ENCODE results near the gene DUOXA1. TPM values are rescaled to one million over a fixed set of nuclear protein-coding genes. Genes with fewer than 3 reads are reported as not detected.

Gene DUOXA1
- total and polyA plus RNA-seq, 8 donors, result 0.52 to 135 (median 1.3) TPM

GRCh38 chr15:45111390-45112142 lies 18.1 kb downstream of the DUOXA1 start:
- intact Hi-C loops (cut with DNase I), result no loop called here
- no peaks in the 10 kb centered on the region for H3K9me3 ChIP-seq
- H3K4me3 ChIP-seq, result no peak overlapping the region
- H3K4me1 ChIP-seq, result peaks cover 2 to 19% of the 10 kb centered on the region in 2 donors
- ATAC-seq, result peak; percentile 20
- H3K27ac ChIP-seq, result no peak overlapping the region
- H3K36me3 ChIP-seq, result no peaks in the 10 kb centered on the region
- H3K27me3 ChIP-seq, result peaks cover 61 to 96% of the 10 kb centered on the region in 2 donors
- TF ChIP-seq, protein P1, sequence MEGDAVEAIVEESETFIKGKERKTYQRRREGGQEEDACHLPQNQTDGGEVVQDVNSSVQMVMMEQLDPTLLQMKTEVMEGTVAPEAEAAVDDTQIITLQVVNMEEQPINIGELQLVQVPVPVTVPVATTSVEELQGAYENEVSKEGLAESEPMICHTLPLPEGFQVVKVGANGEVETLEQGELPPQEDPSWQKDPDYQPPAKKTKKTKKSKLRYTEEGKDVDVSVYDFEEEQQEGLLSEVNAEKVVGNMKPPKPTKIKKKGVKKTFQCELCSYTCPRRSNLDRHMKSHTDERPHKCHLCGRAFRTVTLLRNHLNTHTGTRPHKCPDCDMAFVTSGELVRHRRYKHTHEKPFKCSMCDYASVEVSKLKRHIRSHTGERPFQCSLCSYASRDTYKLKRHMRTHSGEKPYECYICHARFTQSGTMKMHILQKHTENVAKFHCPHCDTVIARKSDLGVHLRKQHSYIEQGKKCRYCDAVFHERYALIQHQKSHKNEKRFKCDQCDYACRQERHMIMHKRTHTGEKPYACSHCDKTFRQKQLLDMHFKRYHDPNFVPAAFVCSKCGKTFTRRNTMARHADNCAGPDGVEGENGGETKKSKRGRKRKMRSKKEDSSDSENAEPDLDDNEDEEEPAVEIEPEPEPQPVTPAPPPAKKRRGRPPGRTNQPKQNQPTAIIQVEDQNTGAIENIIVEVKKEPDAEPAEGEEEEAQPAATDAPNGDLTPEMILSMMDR (IDR thresholded peaks at IDR 0.05), result no peak
- DNase-seq, result peak in 1 of 4 donors; percentile 21

DNA sequence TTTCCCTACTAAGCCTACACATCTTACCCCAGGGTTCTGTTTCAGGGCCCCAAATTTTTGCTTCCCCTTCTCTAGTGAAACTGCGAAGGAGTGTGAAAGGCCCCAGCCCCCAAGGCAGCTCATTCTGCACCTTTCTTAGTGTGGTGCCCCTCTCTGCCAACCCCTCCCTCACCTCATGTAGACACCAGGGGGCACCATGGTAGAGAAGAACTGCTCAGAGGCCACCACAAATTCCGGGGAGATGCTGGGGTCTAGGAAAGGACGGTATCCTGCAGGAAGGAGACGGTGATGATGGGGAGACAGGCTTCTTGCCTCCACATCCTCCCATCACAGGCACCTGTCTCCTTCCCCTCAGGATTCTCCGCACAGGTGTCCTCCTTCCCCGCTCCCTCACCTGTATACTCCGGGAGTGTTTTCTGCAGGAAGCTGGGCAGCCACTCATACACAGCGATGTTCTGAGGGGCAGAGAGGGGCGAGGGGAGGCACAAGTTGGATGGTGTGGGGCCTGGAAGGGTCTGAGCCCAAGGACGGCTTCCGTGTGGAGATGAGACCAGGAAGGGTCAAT lies 19.3 kb downstream of the DUOXA1 start:
- Histone ChIP-seq H3K4me1 (peaks cover 0 to 13% of the 10 kb centered on the region in 2 donors), H3K9me3 (no peaks in the 10 kb centered on the region), H3K27ac (no peak overlapping the region), H3K27me3 (peaks cover 48 to 93% of the 10 kb centered on the region in 2 donors), H3K36me3 (no peaks in the 10 kb centered on the region), H3K4me3 (no peak overlapping the region)
- TF ChIP-seq, protein P1 (IDR thresholded peaks at IDR 0.05), result no peak
- no peak for ATAC-seq
- intact Hi-C loops (cut with DNase I), result no loop called here
- DNase-seq, result peak in 1 of 4 donors; percentile 10

DNA sequence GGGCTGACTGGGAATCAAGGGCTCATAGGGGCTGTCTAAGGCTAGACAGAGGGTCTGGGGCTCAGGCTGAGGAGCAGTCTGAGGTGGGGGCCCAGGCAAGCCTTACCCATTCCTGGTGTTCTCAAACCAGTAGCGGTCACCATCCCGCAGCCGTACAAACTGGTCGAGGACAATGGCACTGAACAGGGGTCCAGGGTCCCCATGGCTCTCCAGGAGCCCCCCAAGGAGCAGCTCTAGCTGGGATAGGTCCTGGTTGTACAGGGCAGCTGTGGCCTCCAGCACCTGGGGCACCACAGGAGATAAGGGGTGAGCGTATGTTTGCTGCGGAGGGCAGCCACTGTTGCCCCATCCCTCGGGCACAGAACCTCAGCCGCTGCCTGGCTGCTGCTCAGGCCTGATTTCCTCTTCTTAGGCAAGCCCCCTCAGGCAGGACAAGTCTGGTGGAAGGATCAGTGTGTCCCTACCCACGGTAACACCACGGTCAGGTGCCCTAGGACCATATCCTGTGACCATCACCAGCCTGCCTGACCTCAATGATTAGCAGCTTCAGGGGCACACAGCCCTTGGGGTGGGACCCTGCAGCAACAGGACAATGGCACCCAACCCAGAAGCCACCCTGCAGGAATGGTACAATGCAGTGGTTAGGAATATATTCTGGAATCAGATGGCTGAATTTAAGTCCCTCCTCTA lies 21.6 kb downstream of the DUOXA1 start:
- peak in 1 of 4 donors; percentile 26 for DNase-seq
- H3K4me3 ChIP-seq, result no peak overlapping the region
- intact Hi-C loops (cut with DNase I), result no loop called here
- no peaks in the 10 kb centered on the region for H3K36me3 ChIP-seq
- TF ChIP-seq, protein P1 (IDR thresholded peaks at IDR 0.05), result no peak
- ATAC-seq, result no peak
- peaks cover 0 to 11% of the 10 kb centered on the region in 2 donors for H3K4me1 ChIP-seq
- H3K27ac ChIP-seq, result no peak overlapping the region
- H3K9me3 ChIP-seq, result no peaks in the 10 kb centered on the region
- H3K27me3 ChIP-seq, result peaks cover 26 to 70% of the 10 kb centered on the region in 2 donors

DNA sequence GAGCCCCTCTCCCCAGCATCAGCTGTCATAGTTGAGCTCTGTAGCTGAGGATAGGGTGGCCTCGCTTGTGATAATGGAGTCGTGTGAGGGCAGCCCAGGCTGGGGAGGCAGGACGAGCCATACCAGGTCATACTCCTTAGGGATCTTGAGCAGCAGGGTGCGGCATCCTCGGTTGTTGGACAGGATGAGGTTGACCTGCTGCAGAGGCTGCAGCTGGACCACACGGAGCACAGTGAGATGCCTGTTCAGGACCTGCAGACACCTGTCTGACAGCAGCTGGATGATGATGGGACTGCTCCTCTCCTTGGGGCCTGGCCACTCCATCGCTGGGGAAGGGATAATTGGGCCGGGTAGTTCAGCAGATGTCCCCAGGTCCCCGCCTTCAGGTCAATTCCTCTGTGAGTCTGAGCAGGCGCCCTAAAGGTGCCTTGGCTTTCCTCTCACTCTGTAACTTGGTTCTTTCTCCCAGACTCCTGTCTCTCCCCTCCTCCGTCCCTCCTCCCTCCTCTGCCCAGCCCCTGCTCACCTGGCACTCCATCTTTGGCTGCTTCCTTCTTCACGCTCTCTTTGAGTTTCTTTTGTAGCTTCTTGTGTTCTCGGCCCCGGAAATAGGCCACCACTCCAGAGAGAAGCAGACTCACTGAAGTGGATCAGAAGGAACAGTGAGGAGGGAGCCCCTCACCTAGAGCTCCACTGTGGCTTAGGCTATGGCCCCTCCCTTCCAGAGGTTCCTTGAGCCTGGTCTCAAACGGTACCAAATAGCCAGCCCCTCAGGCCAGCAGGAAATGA lies 23.5 kb downstream of the DUOXA1 start:
- intact Hi-C loops (cut with DNase I), result no loop called here
- peak in 2 of 4 donors; percentile 24 to 28 for DNase-seq
- Histone ChIP-seq H3K27ac (no peak overlapping the region), H3K4me1 (no peaks in the 10 kb centered on the region), H3K27me3 (peaks cover 7 to 51% of the 10 kb centered on the region in 2 donors), H3K36me3 (no peaks in the 10 kb centered on the region), H3K4me3 (no peak overlapping the region), H3K9me3 (no peaks in the 10 kb centered on the region)
- TF ChIP-seq, protein P1 (IDR thresholded peaks at IDR 0.05), result no peak
- ATAC-seq, result peak; percentile 46
